SKM-1 treated with dmso at 0.1 percent for 144 hours (cell line): ENCODE data around the gene CXADR.

Experiments used
- DNase-seq: peaks from one replicate; lab custom pipeline; 2025; ENCODE audit not compliant: unreplicated experiment; lab: John Stamatoyannopoulos, UW

Gene CXADR

DNA sequence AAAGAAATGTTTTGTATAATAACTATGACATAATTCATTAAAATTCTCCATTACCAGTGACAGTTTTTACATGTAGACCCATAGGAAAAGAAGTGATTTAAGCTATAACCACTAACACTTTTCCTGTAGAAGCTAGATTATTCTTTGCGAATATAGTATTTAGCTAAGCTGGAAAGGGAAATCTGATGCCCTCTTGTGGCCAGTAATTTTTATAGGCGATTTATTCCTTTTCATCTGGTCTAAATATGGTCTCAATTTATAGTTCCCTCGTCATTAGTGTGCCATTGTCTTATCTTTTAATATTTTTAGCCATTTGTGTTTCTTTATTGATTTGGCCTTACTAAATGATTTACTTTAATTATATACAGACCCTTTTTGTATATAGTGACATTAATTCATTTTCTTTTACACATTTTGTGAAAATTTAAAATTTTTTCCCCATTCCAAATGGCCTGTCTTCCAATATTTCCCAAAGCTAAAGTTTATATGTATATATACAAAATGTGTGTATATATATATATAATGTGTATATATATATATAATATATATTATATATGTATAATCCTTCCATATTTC, 73.1 kb downstream of the CXADR start:
- DNase-seq = peak; percentile 53

DNA sequence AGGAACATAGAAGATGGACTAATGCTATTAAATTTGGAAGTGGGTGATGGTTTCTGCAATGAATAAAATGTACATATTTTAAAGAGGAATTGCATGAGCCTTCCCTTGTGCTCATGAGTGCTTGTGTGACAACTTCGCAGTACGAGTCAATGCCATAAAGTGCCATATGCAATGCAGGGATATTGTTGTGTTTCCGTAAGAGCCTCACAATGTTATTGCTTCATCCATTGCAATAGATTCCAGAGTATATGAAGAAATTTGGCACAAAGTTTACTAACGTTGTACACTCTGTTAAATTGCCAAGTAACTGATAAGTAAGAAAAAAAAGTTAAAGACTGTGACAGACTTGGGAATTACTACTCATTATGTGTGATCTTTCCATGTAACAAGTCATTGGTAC, 77.6 kb downstream of the CXADR start:
- no peak for DNase-seq

DNA sequence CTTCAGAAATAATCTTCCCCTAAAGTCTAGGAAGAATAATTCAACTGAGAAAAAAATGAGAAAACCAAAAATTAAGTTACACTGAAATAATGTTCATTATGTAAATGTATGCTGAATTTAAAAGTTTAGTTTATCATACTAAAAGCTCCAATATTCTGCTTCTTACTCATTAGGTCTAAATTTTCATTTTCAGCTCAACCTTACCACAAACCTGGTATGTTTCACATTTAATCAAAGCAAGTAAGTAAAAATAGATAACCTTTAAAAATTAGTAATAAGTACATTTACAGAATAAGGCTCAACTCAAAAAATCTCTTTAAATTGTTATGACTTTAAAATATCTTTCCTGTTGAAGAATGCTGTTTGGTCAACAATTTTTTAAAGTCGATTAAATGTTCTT, 84.8 kb downstream of the CXADR start:
- DNase-seq = no peak

DNA sequence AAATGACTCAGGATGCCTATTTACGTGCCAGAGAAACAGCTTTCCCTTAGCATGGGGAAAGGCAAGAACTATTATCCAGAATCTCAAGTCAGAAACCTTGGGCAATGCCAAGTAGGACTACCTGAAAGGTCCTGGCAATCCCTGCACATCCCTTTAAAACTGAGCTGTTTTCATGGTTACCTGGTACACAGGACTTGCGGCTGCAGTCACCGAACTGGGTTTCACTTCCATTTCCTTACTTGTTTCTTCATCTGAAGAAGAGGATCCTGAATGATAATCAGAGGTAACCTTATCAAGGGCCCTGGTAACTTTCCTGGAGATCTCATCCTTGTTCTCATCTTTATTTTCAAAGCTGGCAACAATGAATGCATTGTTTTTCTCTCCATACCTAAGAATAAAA, 85.6 kb downstream of the CXADR start:
- no peak for DNase-seq

DNA sequence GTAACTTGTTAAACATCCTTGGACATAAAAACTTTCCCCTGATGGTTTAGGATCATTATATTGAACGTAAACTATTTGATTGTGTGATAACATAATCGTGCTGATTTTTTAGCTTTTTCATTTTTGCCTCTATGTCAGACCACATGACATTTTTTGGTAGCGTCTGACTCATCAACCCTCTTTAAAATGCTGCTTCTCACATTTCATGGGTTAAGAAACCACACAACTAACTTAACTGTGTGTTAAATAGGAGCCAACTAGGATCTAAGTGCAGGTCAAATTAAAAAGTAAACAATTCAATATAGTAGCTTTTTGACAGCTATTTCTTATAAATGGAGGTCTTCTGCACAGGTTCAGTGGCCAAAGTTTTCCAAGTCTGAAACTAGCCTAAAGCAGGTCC, 90.0 kb downstream of the CXADR start:
- DNase-seq = no peak

DNA sequence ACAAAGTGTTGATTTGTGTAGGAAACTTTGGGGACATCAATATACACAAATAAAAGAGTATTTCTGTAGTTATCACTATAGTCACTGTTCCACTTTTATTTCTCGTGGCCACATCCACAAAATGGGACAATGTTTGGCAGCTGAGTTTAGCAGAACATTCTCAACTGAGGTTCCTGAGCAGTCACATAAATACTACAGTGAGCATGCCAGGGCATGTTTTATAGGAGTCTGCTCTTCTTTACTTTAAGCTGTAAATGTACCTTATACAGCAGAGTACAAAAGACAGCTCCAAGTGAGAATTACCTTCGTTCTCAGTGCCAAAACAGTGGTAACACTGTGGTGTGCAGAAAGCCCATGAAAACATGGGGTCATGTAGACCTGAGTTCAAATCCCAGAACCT, 94.8 kb downstream of the CXADR start:
- no peak for DNase-seq

DNA sequence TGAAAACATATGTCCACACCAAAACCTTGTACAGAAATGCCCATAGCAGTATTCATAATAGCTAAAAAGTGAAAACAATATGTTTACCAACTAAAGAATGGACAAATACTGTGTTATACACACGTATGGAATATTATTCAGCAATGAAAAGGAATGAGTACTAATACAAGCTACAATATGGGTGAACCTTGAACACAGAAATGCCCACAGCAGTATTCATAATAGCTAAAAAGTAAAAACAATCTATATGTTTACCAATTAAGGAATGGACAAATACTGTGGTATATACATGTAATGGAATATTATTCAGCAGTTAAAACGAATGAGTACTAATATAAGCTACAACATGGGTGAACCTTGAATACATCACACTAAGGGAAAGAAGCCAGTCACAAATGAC, 96.8 kb downstream of the CXADR start:
- no peak for DNase-seq

DNA sequence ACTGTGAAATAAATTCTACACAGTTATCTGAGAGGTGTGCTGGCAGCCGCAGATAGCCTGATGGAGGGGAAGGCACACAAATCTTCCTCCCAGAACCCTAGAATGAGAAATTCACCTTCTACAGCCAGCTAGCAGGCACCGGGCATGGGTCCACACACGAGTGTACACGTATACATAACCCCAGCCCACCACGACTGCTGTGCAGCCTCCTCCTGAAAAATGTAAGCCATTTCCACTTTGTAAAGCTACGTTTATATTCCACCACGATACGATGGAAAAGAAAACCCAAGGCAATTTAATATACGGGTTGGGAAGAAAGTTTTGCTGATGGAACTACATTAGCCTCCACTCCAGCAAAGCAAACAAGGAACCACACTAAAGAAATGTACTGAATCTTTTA, 98.1 kb downstream of the CXADR start:
- DNase-seq = no peak

DNA sequence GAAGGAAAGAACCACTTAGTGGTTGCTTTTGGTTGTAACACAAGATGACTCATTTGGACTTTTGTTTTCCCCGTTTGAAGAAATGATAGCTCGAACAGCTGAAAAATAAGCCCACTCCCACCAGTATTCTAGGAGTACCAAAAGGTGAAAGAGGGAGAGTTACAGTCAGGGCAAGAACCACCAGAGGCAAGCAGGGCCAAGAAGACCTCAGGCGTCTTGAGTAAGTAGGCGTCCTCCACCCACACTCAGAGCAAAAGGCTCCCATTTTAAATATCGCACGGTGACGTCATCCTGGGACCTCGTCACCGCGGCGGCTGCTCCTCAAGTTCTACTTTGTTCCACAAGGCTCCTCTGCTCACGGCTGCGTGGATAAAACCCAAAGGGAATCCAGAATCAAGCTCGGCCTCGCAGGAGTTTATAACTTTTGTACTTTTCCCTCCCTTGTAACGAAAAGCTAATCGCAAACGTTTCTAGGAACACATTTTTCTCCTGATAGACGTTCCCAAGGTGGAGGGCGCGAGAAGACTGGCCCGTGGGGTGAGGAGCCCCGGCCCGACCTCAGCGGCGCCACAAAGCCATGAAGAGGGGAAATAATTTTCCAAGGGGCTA, 98.7 kb downstream of the CXADR start:
- DNase-seq = peak; percentile 56

DNA sequence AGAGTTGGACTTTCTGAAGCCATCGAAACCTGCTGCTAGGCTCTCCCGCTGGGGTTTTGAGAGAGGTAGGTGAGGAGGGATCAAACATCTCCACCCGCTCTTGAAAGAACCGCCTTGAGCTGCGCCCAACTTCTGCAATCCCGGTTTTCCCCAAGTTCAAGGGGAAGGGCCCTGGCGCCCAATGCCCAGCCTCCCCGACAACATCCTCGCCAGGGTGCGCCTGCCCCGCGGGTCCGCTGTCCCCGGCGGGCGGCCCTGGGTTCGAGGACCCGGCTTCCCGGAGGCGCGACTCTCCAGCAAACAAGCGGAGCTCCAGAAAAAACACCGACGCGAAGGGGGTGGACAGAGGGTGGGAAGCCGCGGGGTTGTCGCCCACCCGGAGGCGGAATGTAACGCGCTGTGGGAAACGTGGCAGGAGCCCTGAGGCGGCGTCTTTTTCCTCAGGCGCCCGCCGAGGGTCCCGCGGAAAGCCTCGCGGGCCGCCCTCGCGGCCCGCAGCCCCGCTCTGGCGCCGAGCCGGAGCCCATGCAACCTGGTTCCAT, 99.3 kb downstream of the CXADR start:
- DNase-seq = no peak

DNA sequence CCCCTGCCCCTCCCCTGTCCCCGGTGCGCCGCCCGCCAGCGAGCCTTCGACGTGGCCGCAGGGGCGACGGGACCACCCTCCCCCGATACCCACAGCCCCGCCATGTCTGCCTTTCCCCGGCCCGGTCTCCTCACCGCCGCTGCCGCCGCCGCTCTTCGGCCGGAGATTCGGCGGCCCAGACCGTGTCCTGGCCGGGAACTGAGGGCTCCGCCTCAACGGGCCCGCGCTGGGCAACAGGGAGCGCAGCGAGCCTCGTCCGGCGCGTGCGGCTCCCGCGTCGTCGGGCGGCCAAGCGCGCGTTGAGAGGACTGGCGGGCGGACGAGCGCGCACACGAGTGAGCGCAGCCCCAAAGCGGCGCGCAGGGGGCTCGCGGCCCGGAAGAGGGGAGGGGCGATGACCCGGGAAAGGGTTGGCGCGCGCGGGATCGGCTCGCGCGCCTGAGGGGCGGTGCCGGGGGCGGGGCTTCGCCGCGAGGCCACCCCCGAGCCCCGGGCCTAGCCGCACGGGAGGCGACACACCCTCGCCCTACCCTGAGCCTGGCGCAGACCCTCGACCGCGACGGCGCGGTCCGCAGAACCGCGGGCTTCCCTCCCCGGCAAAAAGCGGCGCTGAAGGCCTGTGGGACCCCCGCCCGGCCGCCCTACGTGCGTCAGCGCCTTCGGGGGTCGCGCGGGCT, 99.9 kb downstream of the CXADR start, which contains the start of gene BTG3:
TSS of gene BTG3 (minus strand) at position 337 of the 677 bp plus-strand sequence. CDS start 3,757 bp downstream, outside the sequence.
- peak; percentile 77 for DNase-seq

DNA sequence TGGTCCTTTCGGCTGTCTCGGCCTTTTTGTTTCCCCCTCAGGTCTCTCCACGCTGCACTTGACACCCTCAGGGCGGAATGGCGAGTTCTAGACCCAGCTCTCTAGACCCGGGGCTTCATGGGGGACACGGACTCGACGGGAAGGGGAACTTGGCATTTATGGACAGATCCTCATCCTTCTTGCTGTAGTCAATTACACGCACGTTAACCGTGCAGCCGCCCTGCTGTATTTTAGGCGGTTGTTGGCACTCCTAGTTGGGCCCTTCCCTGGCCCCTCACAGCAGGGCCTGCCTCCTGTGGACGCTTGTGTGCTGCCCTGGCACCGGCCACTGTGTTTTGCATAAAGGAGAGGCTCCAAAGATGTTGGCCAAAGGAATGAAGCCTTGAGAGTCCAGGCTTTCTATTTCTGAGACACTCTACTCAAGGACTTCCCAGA, 100.4 kb downstream of the CXADR start:
- no peak for DNase-seq

DNA sequence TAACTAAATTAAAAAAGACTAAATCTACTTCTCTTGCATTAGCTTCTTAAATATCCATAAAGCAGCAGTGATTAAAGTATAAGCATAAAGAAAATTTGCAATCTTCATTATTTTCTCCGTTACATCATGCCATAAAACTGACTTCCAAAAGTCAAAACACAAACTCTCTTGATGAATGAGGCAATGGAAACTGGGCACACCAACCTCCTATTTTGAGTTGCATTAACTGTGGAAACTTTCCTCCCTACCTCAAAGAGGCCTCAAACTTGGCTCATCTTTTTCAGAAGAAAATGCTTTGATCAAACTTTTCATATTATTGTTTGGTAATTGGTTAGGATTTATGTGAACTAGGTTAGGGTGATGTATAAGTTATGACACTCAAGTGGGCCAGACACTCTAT, 104.0 kb downstream of the CXADR start:
- DNase-seq = no peak

DNA sequence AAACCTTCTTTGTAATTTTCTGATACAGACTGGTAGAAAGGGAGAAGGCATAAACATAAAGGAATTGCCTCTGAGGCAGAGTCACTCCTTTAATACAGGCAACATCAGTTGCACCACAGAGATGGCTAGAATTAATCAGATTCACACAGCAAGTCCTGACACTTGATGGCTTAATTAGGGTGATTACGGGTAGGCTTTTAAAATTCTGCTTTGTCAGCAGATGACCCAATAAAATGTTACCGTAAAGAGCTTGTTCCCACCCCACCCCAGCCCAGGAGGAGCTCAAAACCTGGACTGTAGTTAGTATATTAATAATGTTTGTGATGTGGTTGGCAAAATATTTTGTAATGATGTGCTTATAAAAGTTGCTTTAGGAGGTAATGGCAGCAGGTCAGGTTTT, 109.2 kb downstream of the CXADR start:
- DNase-seq = no peak

DNA sequence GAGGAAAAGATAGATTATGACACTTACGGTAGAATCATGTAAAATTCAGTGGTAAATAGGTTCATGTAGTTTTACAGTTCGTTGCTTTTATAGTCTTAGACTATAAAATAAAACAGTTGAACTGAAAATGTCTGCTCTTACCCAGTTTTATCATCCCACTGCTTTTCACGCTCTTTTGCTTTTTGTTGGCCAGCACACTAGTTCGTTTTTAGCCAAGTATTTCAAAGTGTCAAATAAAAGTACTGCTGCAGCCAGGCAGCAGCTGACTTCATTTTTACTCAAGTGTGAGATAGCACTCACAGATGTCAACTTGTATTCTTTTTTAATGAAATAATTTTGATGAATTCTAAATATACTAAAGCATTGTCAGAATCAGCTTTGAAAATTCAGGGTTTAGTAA, 118.4 kb downstream of the CXADR start:
- no peak for DNase-seq

DNA sequence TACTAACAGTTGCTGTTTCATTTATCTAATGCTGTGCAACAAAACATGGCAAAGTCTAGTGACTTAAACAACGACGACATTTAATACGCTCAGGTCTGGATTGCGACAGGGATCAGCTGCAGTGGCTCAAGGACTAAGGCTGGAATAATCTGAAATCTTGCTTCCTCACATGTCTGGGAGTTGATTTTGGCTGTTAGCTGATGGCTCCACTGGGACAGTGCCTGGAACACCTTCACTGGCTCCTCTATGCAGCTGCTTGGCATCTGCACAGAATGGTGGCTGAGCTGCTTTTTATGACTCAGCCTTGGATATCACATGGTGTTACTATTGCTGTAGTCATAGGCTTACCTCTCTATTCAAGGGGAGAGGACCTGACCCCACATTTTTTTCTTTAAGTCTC, 123.9 kb downstream of the CXADR start:
- DNase-seq = no peak

DNA sequence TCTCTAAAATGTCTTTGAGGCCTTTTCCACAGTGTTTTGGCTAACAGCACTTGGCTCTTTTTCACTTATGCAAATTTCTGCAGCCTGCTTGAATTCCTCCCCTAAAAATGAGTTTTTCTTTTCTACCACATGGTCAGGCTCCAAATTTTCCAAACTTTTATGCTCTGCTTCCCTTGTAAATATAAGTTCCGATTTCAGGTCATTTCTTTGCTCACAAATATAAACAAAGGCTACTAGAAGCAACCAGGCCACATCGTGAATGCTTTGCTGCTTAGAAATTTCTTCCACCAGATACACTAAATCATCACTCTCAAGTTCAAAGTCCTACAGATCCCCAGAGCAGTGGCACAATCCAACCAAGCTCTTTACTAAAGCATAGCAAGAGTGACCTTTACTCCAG, 128.0 kb downstream of the CXADR start:
- no peak for DNase-seq
